Activated CD4-positive, alpha-beta T cell treated with anti-CD3 and anti-CD28 coated beads, Interleukin-2, amount 50 U/mL, for 48 hours (primary cell): ENCODE measurements around the gene FAM200C.

Experiments used
- DNase-seq, 2 experiments: peaks; one replicate each; pipeline ENCODE4 v3.0.0-alpha.2; 2020

FAM200C gene

DNA sequence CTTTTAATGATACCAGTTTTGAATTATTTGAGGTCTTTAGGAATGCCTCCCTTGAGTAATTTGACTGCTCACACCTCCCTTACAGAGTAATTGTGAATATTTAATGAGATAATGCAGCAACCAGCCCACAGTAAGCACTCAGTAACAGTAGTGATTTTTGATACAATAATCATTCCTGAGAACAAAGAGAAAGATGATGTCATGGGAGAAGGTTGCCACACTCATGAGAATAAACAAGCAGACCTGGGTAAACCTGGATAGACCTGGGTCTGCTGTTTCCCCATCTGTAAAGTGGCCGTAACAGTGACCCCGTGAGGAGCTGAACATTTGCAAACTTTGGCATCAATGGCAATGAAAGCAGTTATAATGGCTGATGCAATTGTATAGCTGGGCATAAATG is 33.6 kb downstream of the FAM200C start:
- no peak for DNase-seq

DNA sequence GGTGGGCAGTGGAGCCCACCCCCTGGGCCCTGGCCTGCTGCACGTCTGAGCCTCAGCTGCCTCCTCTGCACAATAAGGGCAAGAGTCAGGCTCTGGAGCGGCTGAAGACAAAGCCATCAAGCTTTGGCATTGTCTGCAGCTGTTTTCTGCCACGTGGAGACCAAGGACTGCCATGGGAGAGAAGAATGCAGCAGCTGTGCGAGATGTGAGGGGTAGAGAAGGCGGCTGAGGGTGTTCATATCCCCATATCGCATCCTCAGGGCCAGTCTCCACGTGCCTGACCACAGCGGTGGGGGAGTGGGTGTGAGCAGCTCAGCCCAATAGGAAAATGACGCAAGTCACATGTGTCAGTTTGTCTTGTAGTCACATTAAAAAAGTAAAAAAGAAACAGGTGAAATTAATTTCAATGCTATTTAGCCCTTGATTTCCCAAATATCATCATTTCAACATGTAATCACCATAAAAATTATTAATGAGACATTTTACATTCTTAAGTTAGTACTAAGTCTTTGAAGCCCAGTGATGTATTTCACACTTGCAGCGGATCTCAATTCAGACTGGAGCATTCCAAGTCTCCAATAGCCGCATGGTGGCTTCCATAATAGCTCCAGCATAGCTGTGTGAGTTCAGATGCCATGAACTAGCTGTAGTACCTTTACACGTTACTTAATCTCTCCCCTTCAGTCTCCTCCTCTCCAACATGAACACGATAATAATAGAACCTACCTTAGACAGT is 36.0 kb downstream of the FAM200C start:
- DNase-seq, result no peak

- DNase-seq, result no peak
These were observed 36.6 kb downstream of the FAM200C start for GRCh38 chr5:160363211-160363610.

DNA sequence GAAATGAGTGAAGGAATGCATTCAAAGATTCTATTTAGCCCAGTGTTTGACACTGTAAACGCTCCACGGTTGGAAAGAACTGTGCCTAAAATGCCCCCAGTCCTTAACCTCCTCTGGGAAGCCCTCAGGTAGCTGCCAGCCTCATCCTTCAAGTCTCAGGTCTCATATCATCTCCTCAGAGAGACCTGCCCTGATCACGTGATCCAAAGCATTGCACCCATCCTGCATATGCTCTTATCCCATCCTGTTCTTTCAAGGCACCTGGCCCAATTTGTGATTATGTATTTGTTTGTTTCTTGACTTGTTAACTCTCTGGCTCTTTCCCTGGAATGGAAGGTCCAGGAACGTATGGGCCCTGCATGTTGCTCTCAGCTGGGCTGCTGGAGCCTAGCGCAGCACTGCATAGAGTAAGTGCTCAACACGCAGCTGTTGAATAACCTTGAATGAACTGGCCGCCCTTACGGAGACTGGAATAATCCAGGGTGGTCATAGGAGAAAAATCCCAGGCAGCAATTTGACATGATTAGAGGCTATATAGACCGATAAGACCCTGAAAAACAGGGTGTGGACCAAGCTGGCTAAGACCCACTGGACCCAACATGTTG is 38.1 kb downstream of the FAM200C start:
- DNase-seq, result no peak

- DNase-seq, result no peak
These were observed 39.5 kb downstream of the FAM200C start for GRCh38 chr5:160360310-160360709.

GRCh38 chr5:160359816-160360215 is 40.0 kb downstream of the FAM200C start:
- DNase-seq, result no peak

GRCh38 chr5:160359242-160359641 is 40.6 kb downstream of the FAM200C start:
- DNase-seq, result no peak

DNA sequence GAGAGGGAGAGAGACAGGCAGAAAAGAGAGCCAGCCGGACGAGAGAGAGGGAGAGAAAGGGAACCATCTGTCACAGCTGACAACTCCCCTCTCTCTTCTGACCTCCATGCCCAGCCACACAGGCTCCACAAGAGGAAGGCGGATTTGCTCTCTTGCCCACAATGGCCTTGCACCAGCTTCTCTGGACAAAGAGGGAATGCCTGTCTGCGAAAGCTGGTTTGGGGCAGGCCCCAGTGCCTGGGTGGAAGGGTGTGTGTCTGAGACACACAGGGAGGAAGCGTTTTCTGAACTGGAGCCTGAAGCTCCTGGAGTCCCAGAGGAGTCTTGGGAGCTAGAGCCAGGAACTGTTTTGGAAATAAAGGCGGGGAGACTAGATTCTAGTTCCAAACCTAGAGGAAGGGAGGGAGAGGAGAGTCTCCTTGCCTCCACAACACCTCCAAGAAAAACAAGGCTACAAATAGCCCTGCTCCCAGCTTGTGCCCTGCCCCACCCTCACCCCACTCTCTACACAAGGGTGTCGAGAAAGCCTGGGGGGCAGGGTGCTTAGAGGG is 41.9 kb downstream of the FAM200C start:
- DNase-seq, result no peak

DNA sequence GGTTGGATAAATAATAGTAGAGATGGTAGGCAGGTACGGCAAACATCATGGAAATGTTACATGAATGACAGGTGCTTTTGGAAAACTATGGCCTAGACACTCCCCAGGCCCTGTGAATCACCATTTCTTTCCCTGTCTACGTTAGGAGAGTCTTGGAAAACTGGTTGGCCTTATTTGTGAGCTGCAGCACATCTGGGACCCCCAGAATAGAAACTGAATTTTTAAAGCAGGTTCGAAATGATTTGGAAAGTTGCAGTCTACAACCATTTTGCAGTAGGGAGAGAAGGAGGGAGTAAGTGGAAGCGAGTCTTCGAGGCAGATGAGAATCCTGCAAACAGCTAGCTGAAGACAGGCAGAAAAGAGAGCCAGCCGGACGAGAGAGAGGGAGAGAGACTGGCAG is 42.5 kb downstream of the FAM200C start:
- no peak for DNase-seq

DNA sequence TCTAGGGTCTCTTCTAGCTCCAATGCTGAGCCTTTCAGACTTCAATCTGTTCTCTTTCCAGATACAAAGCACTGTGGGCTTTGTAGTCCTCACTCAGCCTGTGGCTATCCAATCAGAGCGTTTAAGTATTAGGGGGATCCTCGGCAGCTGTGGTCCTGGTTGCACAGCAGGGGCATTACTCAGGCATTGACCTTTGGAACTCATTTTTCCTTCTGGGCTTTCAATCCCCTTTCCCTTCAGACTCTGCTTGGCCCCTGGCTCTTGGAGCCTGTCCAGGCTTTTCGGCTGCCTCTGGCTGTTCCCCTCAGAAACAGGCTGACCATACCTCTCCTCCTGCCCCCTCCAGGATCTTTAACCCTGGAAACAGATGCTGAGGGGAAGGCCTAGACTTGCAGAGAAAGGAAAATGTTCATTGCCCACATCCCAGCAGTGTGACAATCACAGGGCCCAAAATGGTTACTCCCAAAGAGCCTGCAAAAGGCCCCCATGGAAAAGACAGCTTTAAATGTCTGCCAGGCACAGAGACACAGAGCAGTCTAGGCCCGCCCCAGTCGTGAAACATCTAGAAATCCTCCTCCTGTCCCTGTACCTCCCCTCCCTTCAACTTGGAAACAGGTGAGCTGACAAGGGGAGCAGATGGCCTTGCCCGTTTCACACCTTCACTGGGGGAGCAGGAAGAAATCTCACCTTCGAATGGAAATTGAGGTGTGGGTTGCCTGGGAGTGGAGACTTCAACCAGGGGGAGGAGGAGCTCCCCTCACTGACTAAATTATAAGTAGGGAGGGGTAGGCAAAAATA is 43.1 kb downstream of the FAM200C start:
- DNase-seq, result no peak

GRCh38 chr5:160354666-160355065 is 45.2 kb downstream of the FAM200C start:
- DNase-seq, result no peak

GRCh38 chr5:160353379-160353778 is 46.5 kb downstream of the FAM200C start:
- no peak for DNase-seq

GRCh38 chr5:160352308-160352707 is 47.5 kb downstream of the FAM200C start:
- DNase-seq, result no peak

DNA sequence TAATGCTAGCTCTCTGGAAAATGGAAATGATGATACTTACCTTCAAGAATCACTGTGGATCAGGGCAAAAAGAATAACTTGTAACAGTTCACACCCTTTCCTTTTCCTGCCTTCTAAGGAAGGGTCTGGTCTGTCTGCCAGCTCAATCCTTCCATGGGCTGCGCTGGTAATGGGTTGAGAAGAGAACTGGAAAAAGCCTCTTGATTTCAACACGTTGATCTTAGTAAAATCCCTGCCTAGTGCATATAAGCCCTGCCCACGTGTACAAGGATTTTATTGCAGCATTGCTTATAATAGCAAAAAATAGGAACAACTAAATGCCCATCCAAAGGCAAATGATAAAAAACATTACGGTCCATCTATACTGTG is 49.9 kb downstream of the FAM200C start:
- no peak for DNase-seq

- no peak for DNase-seq
These were observed 50.5 kb downstream of the FAM200C start for GRCh38 chr5:160349249-160349934.

DNA sequence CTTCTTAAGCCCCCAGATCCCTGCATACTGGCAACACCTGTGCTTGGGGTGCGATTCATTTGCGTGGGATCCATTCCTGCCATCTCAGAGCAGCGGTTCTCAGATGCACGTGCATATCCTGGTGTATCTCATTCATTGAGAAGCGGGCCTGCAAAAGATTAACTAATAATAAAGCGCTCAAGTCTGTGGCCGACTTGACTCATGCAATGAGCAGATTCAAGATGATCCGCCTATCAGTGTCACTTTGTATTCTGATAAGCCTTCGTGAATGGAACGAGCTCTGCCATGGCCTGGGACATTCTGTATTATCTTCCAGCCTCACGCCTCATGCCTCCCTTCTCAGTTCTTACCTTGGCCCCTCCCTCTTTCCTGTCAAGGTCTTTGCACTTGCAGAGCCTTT is 51.8 kb downstream of the FAM200C start:
- DNase-seq, result no peak

DNA sequence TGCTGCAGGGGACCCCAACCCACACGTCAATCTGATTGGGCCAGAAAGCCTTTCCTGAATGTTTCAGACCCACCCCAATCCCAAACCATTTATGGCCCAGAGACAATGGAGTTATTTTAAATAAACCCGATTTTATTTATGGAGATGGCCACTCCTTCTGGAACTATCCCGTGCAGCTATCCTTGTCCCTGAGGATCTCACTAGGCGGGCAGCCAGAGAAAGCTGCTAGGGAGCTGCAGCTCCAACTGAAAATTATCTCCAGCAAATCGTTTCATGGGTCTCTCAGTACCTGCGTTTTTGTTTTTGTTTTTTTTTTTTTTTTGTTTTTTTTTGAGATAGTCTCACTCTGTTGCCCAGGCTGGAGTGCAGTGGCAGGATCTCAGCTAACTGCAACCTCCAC is 52.4 kb downstream of the FAM200C start:
- no peak for DNase-seq
